ENCODE data around the gene TCF19. TPM values are rescaled to one million over a fixed set of nuclear protein-coding genes. Genes with fewer than 3 reads are reported as not detected.

Gene TCF19
- total and polyA plus RNA-seq, 10 of the 15 experiments (the other 5 are each of a cell fraction or from before 2014, with no cell fraction given): 7.7 to 103 (median 53.3) TPM

DNA sequence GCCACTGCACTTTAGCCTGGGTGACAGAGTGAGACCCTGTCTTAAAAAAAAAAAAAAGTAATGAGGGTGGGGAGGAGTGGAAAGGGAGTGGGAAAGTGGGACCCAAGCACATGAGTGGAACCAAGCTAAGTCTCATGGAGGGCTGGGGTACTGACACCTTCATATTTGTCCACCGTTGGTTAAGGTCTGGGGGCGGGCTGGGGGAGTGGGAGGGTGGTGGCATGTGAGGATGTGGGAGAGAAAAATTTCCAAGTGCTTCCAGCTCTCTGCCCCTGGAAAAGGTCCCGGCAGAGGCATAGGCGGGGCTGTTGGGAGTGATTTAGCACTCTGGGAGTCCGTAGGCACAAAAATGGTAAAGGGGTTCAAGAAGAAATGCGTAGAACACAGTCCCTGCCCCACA is 25.6 kb upstream of the TCF19 start:
- Histone ChIP-seq H3K4me1 (ENCODE audit: control insufficient read depth, insufficient read depth, low read length) (peaks cover 2% of the 10 kb centered on the region), H3K27me3 (replicated peaks in 1 of 2; ENCODE audit: control insufficient read depth in 2 of 2, insufficient read depth in 2 of 2, low read length in 1 of 2) (no peaks in the 10 kb centered on the region; a peak in 1 of 4 replicates), H3K9me3 (replicated peaks; ENCODE audit: control insufficient read depth, insufficient read depth, low read length) (no peaks in the 10 kb centered on the region; the same call in 2 of the 3 replicates), H3K79me2 (ENCODE audit: control insufficient read depth, insufficient read depth, low read length) (no peaks in the 10 kb centered on the region), H3K4me3 (no peak overlapping the region), H3K4me2 (ENCODE audit: control insufficient read depth, insufficient read depth) (no peak overlapping the region), H3K36me3 (ENCODE audit: control insufficient read depth in 2 of 2, insufficient read depth in 2 of 2, low read length in 1 of 2) (no peaks in the 10 kb centered on the region), H2AFZ (ENCODE audit: control insufficient read depth, low read depth, low read length) (no peak overlapping the region), H3K27ac (ENCODE audit: control insufficient read depth, insufficient read depth) (no peak overlapping the region), H3K9ac (ENCODE audit: control insufficient read depth, insufficient read depth, low read length) (no peak overlapping the region), H4K20me1 (ENCODE audit: control insufficient read depth, insufficient read depth) (no peaks in the 10 kb centered on the region)
- FAIRE-seq (no peak), DNase-seq (ENCODE audit: low read depth, low spot score) (no peak), ATAC-seq (no peak)
- intact Hi-C loops (cut with micrococcal nuclease; ENCODE audit: unreplicated experiment) (no loop called here), in situ Hi-C loops (cut with MboI) (no loop called here)
- ChIA-PET POLR2A (no interaction called here), SMC1A (ENCODE audit: uncharacterized antibody, unreplicated experiment) (interaction anchor here (1.0 to 3.3 kb wide), 3 partner anchors 17 to 238 kb away, joined by 3 to 16 read pairs (median 5); no protein-coding TSS in a partner anchor), CTCF (interaction anchor here (1.2 to 22.9 kb wide), 3 partner anchors 8 to 234 kb away, joined by 4 to 326 read pairs (median 29); no protein-coding TSS in a partner anchor), RAD21 (ENCODE audit: unreplicated experiment) (interaction anchor here (0.8 to 1.3 kb wide), 2 partner anchors 59 to 70 kb away, joined by 3 to 4 read pairs; no protein-coding TSS in a partner anchor)
- TF ChIP-seq ATF7 (IDR thresholded peaks at IDR 0.05; ENCODE audit: low read depth): no peak
- TF ChIP-seq, protein P1, sequence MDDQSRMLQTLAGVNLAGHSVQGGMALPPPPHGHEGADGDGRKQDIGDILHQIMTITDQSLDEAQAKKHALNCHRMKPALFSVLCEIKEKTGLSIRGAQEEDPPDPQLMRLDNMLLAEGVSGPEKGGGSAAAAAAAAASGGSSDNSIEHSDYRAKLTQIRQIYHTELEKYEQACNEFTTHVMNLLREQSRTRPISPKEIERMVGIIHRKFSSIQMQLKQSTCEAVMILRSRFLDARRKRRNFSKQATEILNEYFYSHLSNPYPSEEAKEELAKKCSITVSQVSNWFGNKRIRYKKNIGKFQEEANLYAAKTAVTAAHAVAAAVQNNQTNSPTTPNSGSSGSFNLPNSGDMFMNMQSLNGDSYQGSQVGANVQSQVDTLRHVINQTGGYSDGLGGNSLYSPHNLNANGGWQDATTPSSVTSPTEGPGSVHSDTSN (IDR thresholded peaks at IDR 0.05; ENCODE audit: insufficient replicate concordance, low read depth, low read length): no peak
- no peak for TF ChIP-seq RAD21 (IDR thresholded peaks at IDR 0.05; ENCODE audit: insufficient read depth, low read depth, low read length)
- TF ChIP-seq PAX5 (IDR thresholded peaks at IDR 0.05; ENCODE audit: borderline replicate concordance, low read depth, low read length): no peak
- no peak for TF ChIP-seq SPI1 (IDR thresholded peaks at IDR 0.05; ENCODE audit: borderline replicate concordance, insufficient read depth, low read depth, low read length)
- TF ChIP-seq RB1 (IDR thresholded peaks at IDR 0.05; ENCODE audit: borderline replicate concordance): no peak
- TF ChIP-seq CBFB (IDR thresholded peaks at IDR 0.05; ENCODE audit: low read depth): no peak
- TF ChIP-seq TARDBP (IDR thresholded peaks at IDR 0.05; ENCODE audit: borderline replicate concordance): no peak
- 35% methylated on average over 6 of the region's 6 CpGs for WGBS (ENCODE audit: insufficient coverage, insufficient replicate concordance, low lambda C conversion rate, missing lambda C conversion rate)
- BruUV-seq (replicated peaks): no TSS peak

Data from GM12878 (cell line).